ENCODE results near the gene SLC12A9.

The SLC12A9 gene

DNA sequence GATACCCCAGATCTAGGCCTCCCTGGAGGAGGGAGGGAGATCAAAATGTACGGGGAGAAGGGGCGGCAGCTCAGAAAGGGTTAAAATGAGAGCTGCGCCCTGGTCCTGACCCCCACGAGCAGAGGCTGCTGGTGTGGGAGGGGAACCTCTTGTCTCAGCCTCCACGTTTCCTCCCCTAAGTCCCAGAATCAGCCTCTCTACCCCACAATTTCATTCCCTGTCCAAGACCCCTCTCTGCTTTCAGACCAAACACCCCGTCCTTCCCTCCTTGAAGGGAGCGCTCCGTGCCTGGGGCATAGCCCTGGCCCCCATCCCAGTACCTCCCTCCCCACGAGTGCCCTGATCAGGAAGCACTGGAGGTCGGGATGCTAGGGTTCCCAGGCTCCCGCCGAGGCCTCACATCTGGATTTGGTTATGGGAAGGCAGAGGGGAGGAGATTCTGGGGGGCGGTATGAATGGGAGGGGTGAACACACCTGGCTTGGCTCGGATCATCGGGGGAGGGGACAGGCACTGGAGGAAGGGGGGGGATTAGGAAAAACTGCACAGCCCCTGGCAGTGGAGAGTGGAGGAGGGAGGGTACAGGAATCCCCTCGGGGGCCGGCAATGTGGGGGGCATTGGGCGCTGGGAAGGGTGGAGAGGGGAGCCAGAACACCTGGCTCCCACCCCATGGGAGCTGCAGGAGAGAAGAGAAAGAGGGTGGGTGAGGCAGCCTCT lies 27.9 kb upstream of the SLC12A9 start:
- POLR2A ChIA-PET = interaction anchor here (0.5 kb wide), 1 partner anchor 119 kb away, joined by 3 read pairs; the partner anchor contains the start of gene POP7
- peak overlapping the region; percentile 74 for H3K4me3 ChIP-seq (ENCODE audit: low read depth, low read length)
- no peak for DNase-seq (ENCODE audit: low read depth, low spot score)
- CTCF ChIA-PET = interaction anchor here (0.6 to 7.3 kb wide), 4 partner anchors 8 to 120 kb away, joined by 3 to 53 read pairs (median 28); partner anchors contain the start of genes POP7 and SLC12A9
- no peak for TF ChIP-seq CTCF (IDR thresholded peaks at IDR 0.05; ENCODE audit: insufficient read depth, low read length, missing control alignments)

DNA sequence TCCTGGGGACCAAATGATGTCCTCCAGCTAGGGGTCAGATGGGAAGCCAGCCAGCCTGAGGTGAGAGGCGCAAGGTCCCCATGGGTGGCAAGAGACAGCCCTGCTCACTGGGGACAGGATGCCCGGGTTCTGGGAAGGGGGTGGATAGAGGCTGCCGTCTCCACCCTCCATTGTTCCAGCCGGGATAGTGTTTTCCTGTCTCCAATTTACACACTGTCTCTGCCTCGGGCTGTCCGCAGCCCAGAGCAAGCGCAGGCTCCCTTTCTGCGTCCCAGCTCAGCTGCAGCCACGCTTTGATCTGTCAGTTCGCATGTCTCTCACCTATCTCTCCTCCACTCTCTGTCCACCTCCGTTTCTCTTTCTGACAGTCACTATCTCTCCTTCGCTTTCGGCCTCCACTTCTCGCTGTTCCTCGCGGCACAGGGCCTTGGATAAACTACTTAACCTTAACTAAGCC lies 27.3 kb upstream of the SLC12A9 start:
- CTCF ChIA-PET = interaction anchor here (0.7 to 7.3 kb wide), 7 partner anchors 9 to 120 kb away, joined by 3 to 53 read pairs (median 5); partner anchors contain the start of genes POP7 and SLC12A9
- H3K4me3 ChIP-seq (ENCODE audit: low read depth, low read length) = peak overlapping the region; percentile 74

GRCh38 chr7:100825751-100826513 lies 26.6 kb upstream of the SLC12A9 start:
- peak overlapping the region; percentile 74 for H3K4me3 ChIP-seq (ENCODE audit: low read depth, low read length)
- POLR2A ChIA-PET = no interaction called here
- no peak for DNase-seq (ENCODE audit: low read depth, low spot score)
- peak; percentile 43 for TF ChIP-seq CTCF (IDR thresholded peaks at IDR 0.05; ENCODE audit: insufficient read depth, low read length, missing control alignments)
- CTCF ChIA-PET = interaction anchor here (0.7 to 7.3 kb wide), 8 partner anchors 10 to 121 kb away, joined by 3 to 53 read pairs (median 5); partner anchors contain the start of genes POP7 and SLC12A9

More for the DNA sequence above, 27.3 kb upstream of the SLC12A9 start:
- TF ChIP-seq CTCF (IDR thresholded peaks at IDR 0.05; ENCODE audit: insufficient read depth, low read length, missing control alignments) = no peak
- POLR2A ChIA-PET = interaction anchor here (0.5 kb wide), 1 partner anchor 119 kb away, joined by 3 read pairs; the partner anchor contains the start of gene POP7
- no peak for DNase-seq (ENCODE audit: low read depth, low spot score)

- H3K4me3 ChIP-seq (ENCODE audit: low read depth, low read length) = peak overlapping the region; percentile 74
- no peak for DNase-seq (ENCODE audit: low read depth, low spot score)
- CTCF ChIA-PET = interaction anchor here (0.6 to 7.3 kb wide), 10 partner anchors 9 to 135 kb away, joined by 3 to 53 read pairs (median 4); partner anchors contain the start of genes POP7 and SLC12A9
- POLR2A ChIA-PET = interaction anchor here (0.6 to 2.1 kb wide), 8 partner anchors 23 to 152 kb away, joined by 3 to 10 read pairs (median 4); partner anchors contain the start of genes POP7 and SLC12A9
- TF ChIP-seq CTCF (IDR thresholded peaks at IDR 0.05; ENCODE audit: insufficient read depth, low read length, missing control alignments) = no peak
These were observed 25.8 kb upstream of the SLC12A9 start for GRCh38 chr7:100826514-100827329.

- CTCF ChIA-PET = interaction anchor here (0.6 to 7.3 kb wide), 15 partner anchors 9 to 136 kb away, joined by 3 to 53 read pairs (median 5); partner anchors contain the start of genes POP7 and SLC12A9
- DNase-seq (ENCODE audit: low read depth, low spot score) = no peak
- peak; percentile 61 for TF ChIP-seq CTCF (IDR thresholded peaks at IDR 0.05; ENCODE audit: insufficient read depth, low read length, missing control alignments)
- H3K4me3 ChIP-seq (ENCODE audit: low read depth, low read length) = peak within 1 kb of the TSS; percentile 74
- POLR2A ChIA-PET = interaction anchor here (0.7 to 2.1 kb wide), 7 partner anchors 24 to 153 kb away, joined by 3 to 10 read pairs (median 4); partner anchors contain the start of genes POP7 and SLC12A9
These were observed 24.9 kb upstream of the SLC12A9 start, which contains the start of gene EPHB4 for GRCh38 chr7:100827330-100828226. Gene EPHB4 (minus strand): TSS chr7:100827523. CDS start chr7:100827030, 493 bp downstream.
